Stimulated activated CD4-positive, alpha-beta T cell treated with anti-CD3 and anti-CD28 coated beads, Interleukin-1b, Interleukin-23, amount 100 ng/mL, for 1 hour (primary cell): ENCODE data around the gene GTF2H2C.
"Not testable (repeated sequence)": the region's sequence is repeated elsewhere in the genome, so short reads cannot be mapped to it uniquely, and the experiment has no call there.

Experiments
- DNase-seq, 2 donors: peaks; one replicate each; pipeline ENCODE4 v3.0.0-alpha.2; 2020; ENCODE audit warnings: low read depth in 2 of 2

The GTF2H2C gene

DNA sequence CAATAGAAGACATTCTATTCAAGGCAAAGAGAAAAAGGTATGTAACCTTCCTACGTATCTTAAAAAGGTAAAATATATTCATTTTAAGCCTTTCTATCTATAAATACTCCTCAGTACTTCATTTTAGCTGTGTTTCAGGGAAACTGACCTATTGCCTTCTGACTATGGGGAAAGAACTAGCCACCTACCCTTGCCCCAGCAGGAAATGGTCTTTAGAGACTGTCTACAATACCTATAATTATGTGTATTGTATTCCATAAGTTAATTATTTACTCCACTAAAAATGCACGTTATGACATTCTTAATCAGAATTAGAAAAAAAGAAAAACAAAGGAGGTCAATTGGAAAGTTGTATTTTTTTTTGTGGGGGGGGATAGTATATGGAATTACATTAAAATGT is 6.2 kb downstream of the GTF2H2C start:
- not testable (repeated sequence) for DNase-seq

DNA sequence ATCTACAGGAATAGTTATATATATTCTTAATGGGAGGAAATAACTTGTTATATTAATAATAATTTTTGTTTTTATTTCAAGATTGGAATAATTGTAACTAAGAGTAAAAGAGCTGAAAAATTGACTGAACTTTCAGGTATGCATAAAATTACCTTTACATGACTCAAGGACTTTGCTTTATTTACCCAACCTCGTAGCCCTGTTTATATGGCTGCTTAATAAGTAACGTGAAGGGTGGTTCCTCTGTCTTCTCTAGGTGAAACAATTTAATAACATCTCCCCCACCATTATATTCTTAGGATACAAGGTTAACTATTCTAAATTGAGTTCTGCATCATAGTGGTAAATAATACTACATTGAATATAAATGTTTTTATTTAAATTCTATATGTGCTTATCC is 8.1 kb downstream of the GTF2H2C start:
- DNase-seq: not testable (repeated sequence)

DNA sequence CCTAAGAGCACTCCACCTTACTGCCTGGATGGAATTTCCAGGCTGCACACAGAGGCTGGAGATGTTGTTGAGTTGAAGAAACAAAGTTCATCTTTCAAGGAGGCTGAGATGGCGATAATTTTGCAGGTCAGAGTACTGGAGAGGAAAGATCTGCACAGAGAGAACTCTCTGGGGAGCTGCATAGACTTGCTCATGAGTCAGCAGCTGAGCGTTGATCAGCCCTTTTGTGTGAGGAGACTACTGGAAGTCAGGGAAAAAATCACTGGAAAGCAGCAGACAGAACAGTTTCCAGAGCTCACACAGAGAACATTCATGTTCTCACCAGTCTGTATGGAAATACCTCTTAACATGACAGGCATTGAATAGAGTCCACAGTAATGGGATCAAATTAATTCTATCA is 23.4 kb downstream of the GTF2H2C start:
- not testable (repeated sequence) for DNase-seq

DNA sequence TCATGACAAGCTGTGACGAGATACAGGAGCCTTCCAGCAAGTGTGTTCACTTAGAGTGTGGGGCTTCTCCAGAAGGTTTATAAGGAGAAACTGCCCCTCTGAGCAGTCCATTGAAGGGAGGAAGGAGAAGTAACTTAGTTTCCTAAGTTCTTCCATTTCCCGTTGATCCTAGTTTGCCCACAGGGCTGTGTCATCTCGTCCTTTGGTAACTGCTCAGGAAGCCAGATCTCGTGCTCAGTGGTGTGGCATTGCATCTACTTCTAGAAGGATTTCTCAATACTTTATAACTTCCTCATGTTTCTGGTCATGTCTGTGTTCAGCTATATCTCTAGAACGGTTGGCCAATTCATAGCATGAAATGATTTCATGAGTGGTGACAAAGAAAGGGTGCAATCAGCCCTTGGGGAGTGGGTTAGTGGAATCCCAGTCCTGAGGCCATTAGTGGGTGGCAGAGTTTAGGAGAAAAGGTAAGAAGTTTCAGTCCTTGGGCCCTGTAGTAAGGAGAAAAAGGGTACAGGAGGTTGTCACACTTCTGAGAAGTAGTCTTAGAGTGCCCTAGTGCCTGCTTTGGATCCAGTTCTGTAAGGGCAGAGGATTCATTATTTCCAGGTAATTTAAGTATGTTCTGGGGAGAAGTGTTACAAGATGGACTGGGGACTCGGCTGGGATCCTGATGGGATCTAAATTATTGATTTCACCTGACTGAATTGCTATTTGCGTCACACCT is 36.3 kb downstream of the GTF2H2C start:
- not testable (repeated sequence) for DNase-seq

DNA sequence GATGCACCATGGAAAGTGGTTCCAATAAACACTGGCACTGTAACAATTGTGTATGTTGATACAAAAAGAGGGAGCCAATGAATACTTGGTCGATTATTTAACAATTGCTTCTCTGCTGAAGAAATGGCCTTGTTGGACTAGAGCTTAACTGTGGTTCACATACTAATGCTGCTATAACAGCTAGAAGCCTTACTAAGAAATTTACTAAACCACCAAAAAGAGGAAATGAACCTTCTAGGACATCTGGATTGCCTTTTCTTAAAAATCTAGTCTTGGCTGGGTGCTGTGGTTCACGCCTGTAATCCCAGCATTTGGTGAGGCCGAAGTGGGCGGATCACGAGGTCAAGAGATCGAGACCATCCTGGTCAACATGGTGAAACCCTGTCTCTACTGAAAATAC is 42.0 kb downstream of the GTF2H2C start:
- not testable (repeated sequence) for DNase-seq

DNA sequence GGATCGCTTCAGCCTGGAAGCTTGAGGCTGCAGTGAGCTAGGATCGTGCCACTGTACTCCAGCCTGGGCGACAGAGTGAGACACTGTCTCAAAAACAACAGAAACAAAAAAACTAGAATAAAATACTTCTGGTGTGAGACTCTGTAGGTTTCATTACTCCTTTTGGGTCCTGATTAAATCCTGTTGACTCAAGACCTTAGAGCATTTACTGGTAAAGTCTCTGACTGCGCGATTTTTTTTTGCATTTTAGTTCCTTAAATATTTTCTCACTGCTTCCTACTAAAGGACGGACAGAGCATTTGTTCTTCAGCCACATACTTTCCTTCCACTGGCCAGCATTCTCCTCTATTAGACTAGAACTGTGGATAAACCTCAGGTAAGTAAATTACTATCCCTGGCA is 46.8 kb downstream of the GTF2H2C start:
- DNase-seq: not testable (repeated sequence)

DNA sequence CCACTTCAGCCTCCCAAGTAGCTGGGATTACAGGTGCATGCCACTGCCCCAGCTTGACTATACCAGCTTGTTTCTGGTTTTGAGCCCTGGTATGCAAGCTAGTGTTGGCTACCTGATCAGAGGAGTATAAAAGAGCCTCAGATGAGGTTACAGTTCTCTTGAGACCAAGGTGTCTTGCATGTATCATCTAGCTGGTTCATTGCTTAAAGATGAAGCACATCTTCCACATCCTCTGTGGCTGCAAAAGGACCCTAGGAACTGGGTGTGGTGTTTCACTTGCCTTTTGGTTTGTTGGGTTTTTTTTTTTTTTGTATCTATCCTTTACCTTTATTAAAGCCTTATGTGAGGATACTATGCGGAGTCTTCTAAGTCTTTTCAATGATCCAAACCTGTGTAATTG is 47.8 kb downstream of the GTF2H2C start:
- not testable (repeated sequence) for DNase-seq

DNA sequence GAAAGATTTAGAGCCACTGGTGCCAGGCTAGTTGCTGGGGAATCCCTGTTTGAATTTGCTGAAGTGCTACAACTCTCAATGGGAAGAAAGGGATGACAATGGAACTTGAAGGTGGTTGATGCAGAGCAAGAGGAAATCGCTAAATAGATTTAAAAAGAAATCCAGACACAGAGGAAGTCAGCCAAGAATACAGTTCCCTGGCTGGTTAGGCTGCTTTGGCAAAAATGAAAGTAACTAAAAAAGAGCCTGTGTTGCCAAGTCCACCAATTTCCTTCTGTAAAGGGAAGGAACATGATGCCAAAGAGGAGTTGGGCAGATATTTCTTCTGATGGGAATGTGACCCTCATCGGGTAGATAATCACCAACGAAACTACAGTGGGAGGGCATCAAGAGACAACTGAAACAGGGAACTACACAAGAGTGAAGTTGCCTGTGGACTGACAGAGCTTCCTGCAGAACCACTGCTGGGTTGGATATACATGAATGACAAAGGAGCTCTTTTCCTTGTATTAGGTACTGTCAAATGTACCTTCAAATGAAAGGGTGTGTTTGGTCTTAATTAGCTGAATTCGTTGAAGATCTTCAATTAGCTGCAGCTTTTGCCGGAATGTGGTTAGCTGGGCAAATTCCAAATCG is 49.0 kb downstream of the GTF2H2C start:
- not testable (repeated sequence) for DNase-seq

DNA sequence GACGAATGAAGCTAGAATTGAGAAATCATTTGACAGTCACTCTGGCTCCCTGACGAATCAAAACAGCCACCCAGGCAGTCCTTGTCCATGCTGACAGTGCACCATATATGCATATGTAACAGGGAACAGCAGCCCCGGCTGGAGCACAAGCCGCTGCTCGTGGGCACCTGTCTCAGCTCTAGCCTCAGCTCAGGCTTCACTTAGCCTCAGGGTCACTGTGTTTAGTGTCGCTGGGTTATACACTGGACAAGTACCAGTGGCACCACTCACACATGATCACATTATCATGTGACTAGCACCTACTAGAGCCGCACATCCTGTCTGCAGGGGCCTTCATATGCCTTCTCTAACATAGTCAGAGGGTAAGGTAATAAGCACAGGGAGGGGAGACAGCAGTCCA is 54.9 kb downstream of the GTF2H2C start:
- not testable (repeated sequence) for DNase-seq

DNA sequence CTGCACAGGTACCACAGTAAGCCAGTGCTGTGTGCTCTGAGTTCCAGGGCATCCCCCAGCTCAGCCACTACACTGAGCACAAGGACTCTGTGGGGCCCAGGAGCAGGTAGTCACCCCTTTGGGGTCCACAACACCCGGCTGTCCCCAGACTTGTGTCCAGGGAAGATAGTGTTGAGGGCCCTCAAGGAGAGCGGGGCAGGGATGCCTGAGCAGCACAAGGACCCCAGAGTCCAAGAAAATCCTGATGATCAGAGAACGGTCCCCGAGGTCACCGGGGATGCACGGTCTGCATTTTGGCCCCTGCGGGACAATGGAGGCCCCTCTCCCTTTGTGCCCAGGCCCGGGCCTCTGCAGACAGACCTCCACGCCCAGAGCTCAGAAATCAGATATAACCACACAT is 71.9 kb downstream of the GTF2H2C start:
- not testable (repeated sequence) for DNase-seq
